Stomach (tissue), 9 donors: ENCODE measurements around the gene IP6K1. TPM values are rescaled to one million over a fixed set of nuclear protein-coding genes. Genes with fewer than 3 reads are reported as not detected.

ENCODE experiments used
- DNase-seq, 2 donors: peaks; one replicate each; pipeline versions ENCODE4 v3.0.0 to v3.0.0-alpha.2; 2013 to 2019
- H3K27ac ChIP-seq, 5 donors: fragments of 200-600 bp in 4 of 5; sonication (generic) in 4 of 5; one replicate each; pipeline ENCODE4 v1.5.1; 2013 to 2019; ENCODE audit warnings: mild to moderate bottlenecking in 1 of 5, moderate library complexity in 1 of 5
- H3K27me3 ChIP-seq, 3 donors: fragments of 200-600 bp; sonication (generic); one replicate each; pipeline ENCODE4 v1.5.1; 2017 to 2019; ENCODE audit warnings: mixed run types in 1 of 3
- H3K36me3 ChIP-seq, 4 donors: fragments of 200-600 bp; sonication (generic); 1 replicate in 3 of 4; 2 replicates in 1 of 4; pipeline ENCODE4 v1.5.1; 2016 to 2019
- H3K4me1 ChIP-seq, 4 donors: fragments of 200-600 bp; sonication (generic); one replicate each; pipeline ENCODE4 v1.5.1; 2016 to 2019
- H3K4me3 ChIP-seq, 4 donors: fragments of 200-600 bp; sonication (generic) in 3 of 4; one replicate each; pipeline ENCODE4 v1.5.1; 2016 to 2019; ENCODE audit warnings: mild to moderate bottlenecking in 1 of 4
- H3K9me3 ChIP-seq, 4 donors: fragments of 200-600 bp; sonication (generic); one replicate each; pipeline ENCODE4 v1.5.1; 2016 to 2019
- EP300 ChIP-seq: sonication (generic); formaldehyde crosslinking; IDR thresholded peaks from one replicate; pipeline ENCODE4 v1.6.1; 2017; ENCODE audit warnings: antibody characterized with exemption
- POLR2A ChIP-seq, 4 donors: fragments of 450-650 bp; IDR thresholded peaks; one replicate each; pipeline ENCODE4 v1.6.1; 2016; ENCODE audit warnings: antibody characterized with exemption in 4 of 4, control low read depth in 2 of 4, mild to moderate bottlenecking in 1 of 4, moderate library complexity in 1 of 4
- POLR2AphosphoS5 ChIP-seq, 3 donors: sonication (generic); formaldehyde crosslinking; IDR thresholded peaks; one replicate each; pipeline ENCODE4 v1.6.1; 2016; ENCODE audit warnings: antibody characterized with exemption in 3 of 3
- WGBS, 5 donors: extraction: QIAGEN DNeasy Blood & Tissue Kit in 3 of 5; methylation state at CpG; one replicate each; pipeline versions ENCODE4 v1.1.5 to v1.1.7; 2013 to 2018; 5-methylcytosine and 5-hydroxymethylcytosine counted together
- intact Hi-C: fragments of 100-400 bp; cut with DNase I; formaldehyde crosslinking; loops from one replicate; pipeline ENCODE4 v1.15.1; 2023; ENCODE audit warnings: low total_unique reads
- polyA plus RNA-seq, 3 donors: library from polyadenylated mRNA; stranded (reverse); fragments of 200-250 nt; gene quantifications; one replicate each; pipeline ENCODE4 v1.2.3, GENCODE V29; 2013
- total RNA-seq, 5 donors: library from RNA; depleted of rRNA; stranded (reverse); fragments of >200 nt; gene quantifications; one replicate each; pipeline versions ENCODE4 v1.1.0 to v1.2.3, GENCODE V29; 2014 to 2016
- TF ChIP-seq, protein P1 (sequence below), 7 experiments: fragments of 450-650 bp in 4 of 7; fragments of 200-600 bp in 3 of 7; sonication (generic) in 3 of 7; IDR thresholded peaks; one replicate each; pipeline ENCODE4 v1.5.1; 2016 to 2019; ENCODE audit warnings: antibody characterized with exemption in 7 of 7, control low read depth in 2 of 7, mild to moderate bottlenecking in 1 of 7
- donor health status: healthy with polysubstance abuse.
- donor health status: Bipolar disorder and iron deficiency.
- donor health status: healthy.

Gene IP6K1
- total and polyA plus RNA-seq, 8 donors, result 7.7 to 68.3 (median 21.6) TPM

GRCh38 chr3:49733551-49733950, 52.8 kb downstream of the IP6K1 start:
- WGBS, 5 donors, result 83 to 97% (median 93%) methylated on average over 1 of the region's 1 CpG
- no peak for DNase-seq
- Histone ChIP-seq H3K4me3 (no peak overlapping the region), H3K27ac (no peak overlapping the region), H3K4me1 (no peaks in the 10 kb centered on the region), H3K36me3 (peaks cover 52 to 99% (median 95%) of the 10 kb centered on the region in 4 donors), H3K27me3 (no peaks in the 10 kb centered on the region), H3K9me3 (no peaks in the 10 kb centered on the region)
- TF ChIP-seq, protein P1, sequence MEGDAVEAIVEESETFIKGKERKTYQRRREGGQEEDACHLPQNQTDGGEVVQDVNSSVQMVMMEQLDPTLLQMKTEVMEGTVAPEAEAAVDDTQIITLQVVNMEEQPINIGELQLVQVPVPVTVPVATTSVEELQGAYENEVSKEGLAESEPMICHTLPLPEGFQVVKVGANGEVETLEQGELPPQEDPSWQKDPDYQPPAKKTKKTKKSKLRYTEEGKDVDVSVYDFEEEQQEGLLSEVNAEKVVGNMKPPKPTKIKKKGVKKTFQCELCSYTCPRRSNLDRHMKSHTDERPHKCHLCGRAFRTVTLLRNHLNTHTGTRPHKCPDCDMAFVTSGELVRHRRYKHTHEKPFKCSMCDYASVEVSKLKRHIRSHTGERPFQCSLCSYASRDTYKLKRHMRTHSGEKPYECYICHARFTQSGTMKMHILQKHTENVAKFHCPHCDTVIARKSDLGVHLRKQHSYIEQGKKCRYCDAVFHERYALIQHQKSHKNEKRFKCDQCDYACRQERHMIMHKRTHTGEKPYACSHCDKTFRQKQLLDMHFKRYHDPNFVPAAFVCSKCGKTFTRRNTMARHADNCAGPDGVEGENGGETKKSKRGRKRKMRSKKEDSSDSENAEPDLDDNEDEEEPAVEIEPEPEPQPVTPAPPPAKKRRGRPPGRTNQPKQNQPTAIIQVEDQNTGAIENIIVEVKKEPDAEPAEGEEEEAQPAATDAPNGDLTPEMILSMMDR (IDR thresholded peaks at IDR 0.05), result no peak
- TF ChIP-seq EP300, result no peak
- TF ChIP-seq POLR2AphosphoS5 (IDR thresholded peaks at IDR 0.05), result no peak
- TF ChIP-seq POLR2A (IDR thresholded peaks at IDR 0.05), result no peak
- intact Hi-C loops, result no loop called here

- Histone ChIP-seq H3K27me3 (no peaks in the 10 kb centered on the region), H3K4me1 (peaks cover 0 to 5% (median 0%) of the 10 kb centered on the region in 4 donors), H3K4me3 (no peak overlapping the region), H3K9me3 (no peaks in the 10 kb centered on the region), H3K27ac (no peak overlapping the region), H3K36me3 (peaks cover 48 to 99% (median 94%) of the 10 kb centered on the region in 4 donors)
- intact Hi-C loops, result no loop called here
- TF ChIP-seq POLR2AphosphoS5 (IDR thresholded peaks at IDR 0.05) (no peak), EP300 (no peak), POLR2A (IDR thresholded peaks at IDR 0.05) (no peak)
- TF ChIP-seq, protein P1 (IDR thresholded peaks at IDR 0.05), result no peak
- no peak for DNase-seq
- 87 to 92% (median 89%) methylated on average over 10 to 11 of the region's 11 CpGs for WGBS, 5 donors
These were observed 53.7 kb downstream of the IP6K1 start for GRCh38 chr3:49732597-49732996.

- intact Hi-C loops, result no loop called here
- Histone ChIP-seq H3K4me3 (no peak overlapping the region), H3K4me1 (peaks cover 6 to 24% (median 16%) of the 10 kb centered on the region in 4 donors), H3K27me3 (no peaks in the 10 kb centered on the region), H3K27ac (no peak overlapping the region), H3K36me3 (peaks cover 36 to 98% (median 93%) of the 10 kb centered on the region in 4 donors), H3K9me3 (no peaks in the 10 kb centered on the region)
- TF ChIP-seq POLR2AphosphoS5 (IDR thresholded peaks at IDR 0.05), result no peak
- TF ChIP-seq EP300, result no peak
- TF ChIP-seq, protein P1 (IDR thresholded peaks at IDR 0.05), result no peak
- no peak for TF ChIP-seq POLR2A (IDR thresholded peaks at IDR 0.05)
- WGBS, 5 donors, result 96 to 100% (median 98%) methylated on average over 4 of the region's 4 CpGs
- DNase-seq, result no peak
These were observed 56.3 kb downstream of the IP6K1 start for GRCh38 chr3:49729966-49730609.

GRCh38 chr3:49727924-49728361, 58.4 kb downstream of the IP6K1 start:
- Histone ChIP-seq H3K27me3 (no peaks in the 10 kb centered on the region), H3K4me1 (peaks cover 15 to 38% (median 31%) of the 10 kb centered on the region in 4 donors), H3K36me3 (peaks cover 28 to 78% (median 73%) of the 10 kb centered on the region in 4 donors), H3K27ac (no peak overlapping the region), H3K9me3 (no peaks in the 10 kb centered on the region), H3K4me3 (no peak overlapping the region)
- no peak for TF ChIP-seq POLR2A (IDR thresholded peaks at IDR 0.05)
- TF ChIP-seq POLR2AphosphoS5 (IDR thresholded peaks at IDR 0.05), result no peak
- TF ChIP-seq EP300, result no peak
- TF ChIP-seq, protein P1 (IDR thresholded peaks at IDR 0.05), result no peak
- no peak for DNase-seq
- intact Hi-C loops, result no loop called here
- WGBS, 5 donors, result 93 to 97% (median 95%) methylated on average over 13 to 15 of the region's 15 CpGs
